Hepatocyte (in vitro differentiated cells): Measurements from ENCODE around the gene IRX4.

Source experiments
- CTCF ChIP-seq: fragments of 200-600 bp; sonication (generic); IDR thresholded peaks from 2 replicates; pipeline ENCODE4 v1.5.1; 2016; ENCODE audit warnings: antibody characterized with exemption, mild to moderate bottlenecking; ENCODE audit not compliant: poor library complexity
- EZH2 ChIP-seq: fragments of 200-600 bp; sonication (generic); IDR thresholded peaks from 2 replicates; pipeline ENCODE4 v1.6.1; 2016; ENCODE audit warnings: antibody characterized with exemption, mild to moderate bottlenecking, borderline replicate concordance

- TF ChIP-seq CTCF (no peak), EZH2 (no peak)
Observed at GRCh38 chr5:1905108-1905507, 22.4 kb upstream of the IRX4 start.
